ENCODE data around the gene PHLDB1.

DNA sequence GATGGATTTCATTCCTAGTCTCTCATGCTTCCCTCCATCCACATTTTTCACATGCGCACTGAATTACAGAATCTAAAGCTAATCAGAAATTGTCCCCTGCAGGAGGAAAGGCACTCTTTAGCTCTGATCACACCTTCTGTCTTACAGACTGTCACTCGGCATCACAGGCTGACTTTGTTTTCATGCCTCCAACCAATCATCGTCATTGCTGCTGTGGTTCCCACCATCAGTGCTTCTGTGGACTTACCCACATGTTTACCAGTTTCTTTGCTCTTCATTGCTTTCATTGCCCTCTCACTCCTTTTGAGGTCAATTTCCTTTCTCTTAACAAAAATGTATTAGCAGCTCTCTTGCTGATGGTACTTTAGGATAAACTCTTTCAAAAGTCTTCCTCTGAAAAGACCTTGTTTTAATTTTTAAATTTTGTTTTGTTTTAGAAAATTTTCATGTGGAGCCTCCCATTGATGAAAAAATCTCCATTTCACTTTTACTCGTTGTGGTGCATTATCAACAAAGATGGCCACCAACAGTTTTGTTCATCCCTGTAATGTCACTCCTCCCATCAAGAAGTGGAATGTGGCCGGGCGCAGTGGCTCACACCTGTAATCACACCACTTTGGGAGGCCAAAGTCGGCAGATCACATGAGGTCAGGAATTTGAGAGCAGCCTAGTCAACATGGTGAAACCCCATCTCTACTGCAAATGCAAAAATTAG lies 92.2 kb downstream of the PHLDB1 start:
- no peak for TF ChIP-seq POLR2A (IDR thresholded peaks at IDR 0.05)
- TF ChIP-seq, protein P1, sequence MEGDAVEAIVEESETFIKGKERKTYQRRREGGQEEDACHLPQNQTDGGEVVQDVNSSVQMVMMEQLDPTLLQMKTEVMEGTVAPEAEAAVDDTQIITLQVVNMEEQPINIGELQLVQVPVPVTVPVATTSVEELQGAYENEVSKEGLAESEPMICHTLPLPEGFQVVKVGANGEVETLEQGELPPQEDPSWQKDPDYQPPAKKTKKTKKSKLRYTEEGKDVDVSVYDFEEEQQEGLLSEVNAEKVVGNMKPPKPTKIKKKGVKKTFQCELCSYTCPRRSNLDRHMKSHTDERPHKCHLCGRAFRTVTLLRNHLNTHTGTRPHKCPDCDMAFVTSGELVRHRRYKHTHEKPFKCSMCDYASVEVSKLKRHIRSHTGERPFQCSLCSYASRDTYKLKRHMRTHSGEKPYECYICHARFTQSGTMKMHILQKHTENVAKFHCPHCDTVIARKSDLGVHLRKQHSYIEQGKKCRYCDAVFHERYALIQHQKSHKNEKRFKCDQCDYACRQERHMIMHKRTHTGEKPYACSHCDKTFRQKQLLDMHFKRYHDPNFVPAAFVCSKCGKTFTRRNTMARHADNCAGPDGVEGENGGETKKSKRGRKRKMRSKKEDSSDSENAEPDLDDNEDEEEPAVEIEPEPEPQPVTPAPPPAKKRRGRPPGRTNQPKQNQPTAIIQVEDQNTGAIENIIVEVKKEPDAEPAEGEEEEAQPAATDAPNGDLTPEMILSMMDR (IDR thresholded peaks at IDR 0.05), result no peak
